Neutrophil (primary cell): ENCODE data around the gene EFNA5.

ENCODE experiments used
- H3K27ac ChIP-seq: fragments of 200-600 bp; sonication (generic); 2 replicates; pipeline ENCODE4 v1.5.1; 2016; ENCODE audit warnings: mild to moderate bottlenecking, moderate library complexity
- H3K27me3 ChIP-seq: fragments of 200-600 bp; sonication (generic); 2 replicates; pipeline ENCODE4 v1.6.0; 2016; ENCODE audit warnings: mild to moderate bottlenecking
- H3K36me3 ChIP-seq: fragments of 200-600 bp; sonication (generic); 2 replicates; pipeline ENCODE4 v1.5.1; 2017
- H3K4me1 ChIP-seq, 2 experiments: fragments of 200-600 bp in 1 of 2; sonication (generic) in 1 of 2; 1 replicate in 1 of 2; 2 replicates in 1 of 2; pipeline versions ENCODE4 v1.5.1 to v1.6.1; 2013 to 2016; ENCODE audit warnings: low read depth in 1 of 2, low read length in 1 of 2, mild to moderate bottlenecking in 1 of 2, moderate library complexity in 1 of 2; ENCODE audit not compliant: control insufficient read depth in 1 of 2, insufficient read depth in 1 of 2
- H3K4me3 ChIP-seq, 2 experiments: fragments of 200-600 bp in 1 of 2; sonication (generic) in 1 of 2; 1 replicate in 1 of 2; 2 replicates in 1 of 2; pipeline ENCODE4 v1.5.1; 2013 to 2016; ENCODE audit warnings: low read depth in 1 of 2, low read length in 1 of 2, mild to moderate bottlenecking in 1 of 2, moderate library complexity in 1 of 2
- H3K9me3 ChIP-seq: fragments of 200-600 bp; sonication (generic); 2 replicates; pipeline ENCODE4 v1.5.1; 2016
- CTCF ChIP-seq: fragments of 200-600 bp; sonication (generic); IDR thresholded peaks from 2 replicates; pipeline ENCODE4 v1.5.1; 2016; ENCODE audit warnings: antibody characterized with exemption

EFNA5 gene

GRCh38 chr5:107468276-107468675 is 202.5 kb downstream of the EFNA5 start:
- H3K4me1 ChIP-seq = peaks cover 30 to 37% of the 10 kb centered on the region in 2 experiments
- H3K4me3 ChIP-seq = no peak overlapping the region
- H3K27ac ChIP-seq = peak overlapping the region; percentile 85
- no peak for TF ChIP-seq CTCF
- H3K36me3 ChIP-seq = no peaks in the 10 kb centered on the region
- H3K9me3 ChIP-seq = no peaks in the 10 kb centered on the region
- H3K27me3 ChIP-seq = no peaks in the 10 kb centered on the region

DNA sequence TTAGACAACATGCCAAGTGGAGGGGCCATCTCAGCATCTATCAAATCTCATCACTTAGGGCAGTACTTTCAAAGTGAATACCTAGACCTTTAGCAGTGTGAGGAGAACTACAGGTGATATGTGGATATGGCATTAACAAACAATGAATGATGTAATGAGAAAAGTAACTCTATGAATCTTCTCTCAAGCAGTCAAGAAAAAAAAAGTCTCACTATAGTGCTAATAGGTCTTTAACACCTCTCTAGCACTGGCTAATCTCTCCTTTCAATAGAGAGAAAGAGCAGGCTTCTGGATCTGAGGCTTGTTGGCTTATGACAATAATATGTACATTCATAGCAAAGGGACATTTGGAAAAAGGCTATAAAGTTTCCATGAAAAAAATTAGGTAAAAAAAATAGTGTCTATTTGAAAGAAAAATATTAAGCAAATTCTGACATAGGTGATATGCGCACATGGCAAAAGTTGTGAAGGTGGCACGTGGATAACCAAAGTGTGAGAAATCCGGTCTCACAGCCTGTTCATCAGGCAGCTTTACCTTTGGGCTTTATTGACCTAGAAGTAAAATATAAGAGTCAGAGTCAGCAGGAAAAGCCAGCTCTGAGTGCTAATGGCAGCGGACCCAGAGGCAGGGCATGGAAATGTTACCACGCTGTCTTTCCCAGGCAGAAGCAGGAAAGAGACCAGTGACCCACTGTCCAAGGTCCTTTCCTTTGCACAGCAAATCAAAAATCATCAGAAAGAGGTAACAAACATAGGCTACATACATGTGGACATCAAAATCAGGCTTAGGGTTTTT is 203.4 kb downstream of the EFNA5 start:
- Histone ChIP-seq H3K36me3 (no peaks in the 10 kb centered on the region), H3K27ac (no peak overlapping the region), H3K4me1 (peaks cover 30 to 37% of the 10 kb centered on the region in 2 experiments)

DNA sequence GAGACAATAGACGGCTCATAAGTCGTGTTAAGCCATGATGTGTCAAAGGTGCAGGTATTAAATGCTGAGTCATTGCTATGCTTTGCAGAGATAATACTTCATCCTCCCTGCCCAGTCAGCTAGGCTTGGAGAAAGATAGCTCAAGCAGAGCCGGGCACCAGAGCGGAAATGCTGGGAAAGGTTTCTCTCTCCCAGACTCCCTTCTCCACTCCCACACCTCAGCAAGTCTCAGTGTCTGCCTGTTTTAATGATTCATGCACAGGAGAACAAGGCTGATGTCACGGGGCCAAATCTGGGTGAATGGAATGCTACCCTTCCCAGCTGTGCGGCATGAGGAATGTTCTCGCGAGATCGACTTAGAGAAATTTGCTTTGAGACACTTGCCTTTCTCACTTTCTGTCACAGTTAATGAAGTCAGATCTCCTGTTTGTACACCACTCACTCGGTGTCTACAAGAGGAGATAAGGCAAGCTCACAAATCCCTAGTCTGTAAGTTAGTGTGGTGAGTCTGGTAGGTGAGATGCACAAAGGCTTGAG is 204.4 kb downstream of the EFNA5 start:
- Histone ChIP-seq H3K9me3 (no peaks in the 10 kb centered on the region), H3K27ac (no peak overlapping the region), H3K4me3 (no peak overlapping the region), H3K27me3 (no peaks in the 10 kb centered on the region), H3K36me3 (no peaks in the 10 kb centered on the region), H3K4me1 (peaks cover 30 to 37% of the 10 kb centered on the region in 2 experiments)
- no peak for TF ChIP-seq CTCF

More for the DNA sequence above, 203.4 kb downstream of the EFNA5 start:
- no peak for TF ChIP-seq CTCF
- Histone ChIP-seq H3K27me3 (no peaks in the 10 kb centered on the region), H3K4me3 (no peak overlapping the region), H3K9me3 (no peaks in the 10 kb centered on the region)

GRCh38 chr5:107464876-107465275 is 205.9 kb downstream of the EFNA5 start:
- H3K27ac ChIP-seq = no peak overlapping the region
- no peak for TF ChIP-seq CTCF
- no peak overlapping the region for H3K4me3 ChIP-seq
- H3K4me1 ChIP-seq = peaks cover 22 to 24% of the 10 kb centered on the region in 2 experiments
- H3K27me3 ChIP-seq = no peaks in the 10 kb centered on the region
- H3K9me3 ChIP-seq = no peaks in the 10 kb centered on the region
- no peaks in the 10 kb centered on the region for H3K36me3 ChIP-seq

DNA sequence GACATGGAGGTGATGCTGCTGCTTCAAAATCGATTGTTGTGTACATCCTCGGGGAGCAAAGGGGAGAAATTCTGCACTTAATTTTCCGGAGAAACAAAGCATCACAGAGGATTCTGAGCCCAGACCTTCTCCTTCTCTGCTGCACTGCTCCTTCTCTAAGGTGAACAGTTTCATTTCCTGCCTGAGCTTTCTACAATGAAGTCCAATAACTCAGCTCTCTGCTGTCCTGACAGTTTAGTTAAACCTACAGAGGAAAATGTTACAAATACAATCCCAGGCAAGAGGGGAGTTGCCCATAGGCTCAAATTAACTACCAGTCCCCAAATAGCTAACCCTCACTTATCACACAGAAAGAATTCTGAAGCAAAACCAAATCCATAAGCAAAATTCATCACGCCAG is 206.3 kb downstream of the EFNA5 start:
- H3K27ac ChIP-seq = no peak overlapping the region
- H3K9me3 ChIP-seq = no peaks in the 10 kb centered on the region
- H3K4me3 ChIP-seq = no peak overlapping the region
- no peaks in the 10 kb centered on the region for H3K27me3 ChIP-seq
- peaks cover 17 to 20% of the 10 kb centered on the region in 2 experiments for H3K4me1 ChIP-seq
- no peak for TF ChIP-seq CTCF
- no peaks in the 10 kb centered on the region for H3K36me3 ChIP-seq
